ENCODE results near the gene UBE2J2. TPM values are rescaled to one million over a fixed set of nuclear protein-coding genes. Genes with fewer than 3 reads are reported as not detected.

Gene UBE2J2
- total and polyA plus RNA-seq, 7 experiments from 2014 or later: 62.3 to 92.2 (median 84.1) TPM

GRCh38 chr1:1205769-1206375 lies 67.8 kb downstream of the UBE2J2 start:
- Mint-ChIP-seq H3K4me3 (peak overlapping the region in 6 of 10 donors; percentile 25 to 83 (median 45)), H3K9me3 (peaks cover 0 to 2% (median 0%) of the 10 kb centered on the region in 11 donors), H3K27ac (peak overlapping the region in 2 of 9 donors; percentile 38 to 66), H3K27me3 (no peaks in the 10 kb centered on the region), H3K4me1 (peaks cover 6 to 26% (median 14%) of the 10 kb centered on the region in 7 donors), H3K36me3 (peaks cover 0 to 1% (median 0%) of the 10 kb centered on the region in 5 donors)
- DNase-seq (no peak), ATAC-seq (no peak)
- ChIA-PET POLR2A (no interaction called here), CTCF (no interaction called here)
- Histone ChIP-seq H3K4me1 (ENCODE audit: control insufficient read depth in 2 of 2, insufficient read depth in 2 of 2, low read length in 2 of 2) (peaks cover 13 to 16% of the 10 kb centered on the region in 2 donors), H3K36me3 (ENCODE audit: control insufficient read depth in 2 of 3, insufficient read depth in 3 of 3, low read length in 3 of 3) (no peaks in the 10 kb centered on the region), H3K27me3 (ENCODE audit: control insufficient read depth in 2 of 2, insufficient read depth in 2 of 2, low read length in 2 of 2) (no peaks in the 10 kb centered on the region), H3K9me3 (ENCODE audit: control insufficient read depth in 2 of 3, low read length in 3 of 3) (no peaks in the 10 kb centered on the region), H3K27ac (ENCODE audit: low read depth, low read length) (no peak overlapping the region), H3K4me3 (ENCODE audit: low read length) (peak overlapping the region; percentile 6)
- intact Hi-C loops (cut with micrococcal nuclease): loop anchor here in 1 of 2 donors (5.0 kb wide), 2 partner anchors 34 to 69 kb away; partner anchors contain the start of gene TTLL10

GRCh38 chr1:1204998-1205768 lies 68.5 kb downstream of the UBE2J2 start:
- Histone ChIP-seq H3K27ac (ENCODE audit: low read depth, low read length) (no peak overlapping the region), H3K4me3 (ENCODE audit: low read length) (no peak overlapping the region), H3K9me3 (ENCODE audit: control insufficient read depth in 2 of 3, low read length in 3 of 3) (no peaks in the 10 kb centered on the region), H3K27me3 (ENCODE audit: control insufficient read depth in 2 of 2, insufficient read depth in 2 of 2, low read length in 2 of 2) (no peaks in the 10 kb centered on the region), H3K36me3 (ENCODE audit: control insufficient read depth in 2 of 3, insufficient read depth in 3 of 3, low read length in 3 of 3) (no peaks in the 10 kb centered on the region), H3K4me1 (ENCODE audit: control insufficient read depth in 2 of 2, insufficient read depth in 2 of 2, low read length in 2 of 2) (peaks cover 13 to 16% of the 10 kb centered on the region in 2 donors)
- Mint-ChIP-seq H3K36me3 (peaks cover 0 to 1% (median 0%) of the 10 kb centered on the region in 5 donors), H3K27me3 (no peaks in the 10 kb centered on the region), H3K9me3 (no peaks in the 10 kb centered on the region), H3K4me3 (peak overlapping the region in 3 of 10 donors; percentile 25 to 71 (median 52)), H3K27ac (peak overlapping the region in 2 of 9 donors; percentile 38 to 66), H3K4me1 (peaks cover 6 to 30% (median 14%) of the 10 kb centered on the region in 7 donors)
- intact Hi-C loops (cut with micrococcal nuclease): loop anchor here (5.0 kb wide), 3 partner anchors 33 to 68 kb away; partner anchors contain the start of gene TTLL10 (in 1 of the 2)
- DNase-seq (peak in 1 of 9 donors; percentile 8), ATAC-seq (no peak)
- ChIA-PET POLR2A (no interaction called here), CTCF (no interaction called here)

- no peak overlapping the region for H3K4me3 ChIP-seq (ENCODE audit: low read length)
- peaks cover 6 to 30% (median 14%) of the 10 kb centered on the region in 7 donors for H3K4me1 Mint-ChIP-seq
- no peaks in the 10 kb centered on the region for H3K9me3 ChIP-seq (ENCODE audit: control insufficient read depth in 2 of 3, low read length in 3 of 3)
- H3K4me1 ChIP-seq (ENCODE audit: control insufficient read depth in 2 of 2, insufficient read depth in 2 of 2, low read length in 2 of 2): peaks cover 13 to 16% of the 10 kb centered on the region in 2 donors
- ChIA-PET POLR2A (no interaction called here), CTCF (no interaction called here)
- no peaks in the 10 kb centered on the region for H3K9me3 Mint-ChIP-seq
- no peaks in the 10 kb centered on the region for H3K36me3 ChIP-seq (ENCODE audit: control insufficient read depth in 2 of 3, insufficient read depth in 3 of 3, low read length in 3 of 3)
- H3K27me3 Mint-ChIP-seq: no peaks in the 10 kb centered on the region
- H3K27ac ChIP-seq (ENCODE audit: low read depth, low read length): no peak overlapping the region
- intact Hi-C loops (cut with micrococcal nuclease): loop anchor here in 1 of 2 donors (5.0 kb wide), 1 partner anchor 47 kb away; no protein-coding TSS in a partner anchor
- peaks cover 0 to 1% (median 0%) of the 10 kb centered on the region in 5 donors for H3K36me3 Mint-ChIP-seq
- no peaks in the 10 kb centered on the region for H3K27me3 ChIP-seq (ENCODE audit: control insufficient read depth in 2 of 2, insufficient read depth in 2 of 2, low read length in 2 of 2)
- ATAC-seq: no peak
- H3K4me3 Mint-ChIP-seq: peak overlapping the region in 1 of 10 donors; percentile 52
- peak in 1 of 9 donors; percentile 14 for DNase-seq
- H3K27ac Mint-ChIP-seq: peak overlapping the region in 1 of 9 donors; percentile 38
These were observed 69.2 kb downstream of the UBE2J2 start for GRCh38 chr1:1204425-1204920.

Small RNA genes lying within 50 kb of the gene (microRNA-seq; reads per million reads assigned to microRNA genes)
- gene MIR6726 (ENCODE audit: borderline microRNAs expressed): not detected
- gene MIR6727 (ENCODE audit: borderline microRNAs expressed): not detected

Other genes starting within 250 kb of the UBE2J2 start
- gene RNF223, start 199.5 kb downstream of the UBE2J2 start, total RNA-seq: under 1 TPM in 1 of 5 experiments, not detected in 4; 0.32 TPM
- gene RNF223, start 199.5 kb downstream of the UBE2J2 start, polyA plus RNA-seq: not detected
- gene C1orf159, start 157.8 kb downstream of the UBE2J2 start, total RNA-seq: 10 to 100 TPM; 17.6 to 21.9 (median 19.6) TPM
- 10 to 100 TPM in 1 of 2 donors, 1 to 10 TPM in 1; 6.4 to 10.5 TPM for gene C1orf159, start 157.8 kb downstream of the UBE2J2 start, polyA plus RNA-seq
- under 1 TPM in 2 of 5 experiments, not detected in 3; 0.58 to 0.80 TPM for gene TTLL10, start 100.0 kb downstream of the UBE2J2 start, total RNA-seq
- not detected for gene TTLL10, start 100.0 kb downstream of the UBE2J2 start, polyA plus RNA-seq
- 10 to 100 TPM in 2 of 5 experiments, 1 to 10 TPM in 1, not detected in 2; 2.6 to 81.7 (median 12.6) TPM for gene TNFRSF18, start 67.3 kb downstream of the UBE2J2 start, total RNA-seq
- gene TNFRSF18, start 67.3 kb downstream of the UBE2J2 start, polyA plus RNA-seq: under 1 TPM in 1 of 2 donors, not detected in 1; 0.32 TPM
- gene TNFRSF4, start 59.7 kb downstream of the UBE2J2 start, total RNA-seq: 100 to 1,000 TPM in 1 of 5 experiments, 10 to 100 TPM in 1, 1 to 10 TPM in 2, under 1 TPM in 1; 0.49 to 192 (median 7.8) TPM
- gene TNFRSF4, start 59.7 kb downstream of the UBE2J2 start, polyA plus RNA-seq: 1 to 10 TPM; 1.4 to 1.5 TPM
- gene SDF4, start 41.9 kb downstream of the UBE2J2 start, total RNA-seq: 100 to 1,000 TPM in 4 of 5 experiments, 10 to 100 TPM in 1; 75.8 to 124 (median 110) TPM
- gene SDF4, start 41.9 kb downstream of the UBE2J2 start, polyA plus RNA-seq: 10 to 100 TPM; 74.8 to 90.7 TPM
- gene B3GALT6, start 41.6 kb downstream of the UBE2J2 start, total RNA-seq: 10 to 100 TPM; 10.9 to 29.0 (median 22.8) TPM
- 10 to 100 TPM in 1 of 2 donors, 1 to 10 TPM in 1; 7.2 to 12.7 TPM for gene B3GALT6, start 41.6 kb downstream of the UBE2J2 start, polyA plus RNA-seq
- 1 to 10 TPM; 2.5 to 5.8 (median 3.0) TPM for gene C1QTNF12, start 27.1 kb downstream of the UBE2J2 start, total RNA-seq
- under 1 TPM in 1 of 2 donors, not detected in 1; 0.56 TPM for gene C1QTNF12, start 27.1 kb downstream of the UBE2J2 start, polyA plus RNA-seq
- 10 to 100 TPM in 3 of 5 experiments, 1 to 10 TPM in 2; 4.2 to 15.8 (median 10.1) TPM for gene SCNN1D, start 6.6 kb upstream of the UBE2J2 start, total RNA-seq
- gene SCNN1D, start 6.6 kb upstream of the UBE2J2 start, polyA plus RNA-seq: not detected
- gene ACAP3, start 34.1 kb upstream of the UBE2J2 start, total RNA-seq: 10 to 100 TPM; 51.5 to 70.8 (median 58.2) TPM
- 1 to 10 TPM; 3.2 to 5.9 TPM for gene ACAP3, start 34.1 kb upstream of the UBE2J2 start, polyA plus RNA-seq
- 10 to 100 TPM; 17.7 to 25.4 (median 19.4) TPM for gene PUSL1, start 34.7 kb upstream of the UBE2J2 start, total RNA-seq
- gene PUSL1, start 34.7 kb upstream of the UBE2J2 start, polyA plus RNA-seq: 10 to 100 TPM; 16.2 to 26.1 TPM
- gene INTS11, start 50.8 kb upstream of the UBE2J2 start, total RNA-seq: 100 to 1,000 TPM; 126 to 187 (median 161) TPM
- 10 to 100 TPM; 62.8 to 74.0 TPM for gene INTS11, start 50.8 kb upstream of the UBE2J2 start, polyA plus RNA-seq
- gene CPTP, start 50.9 kb upstream of the UBE2J2 start, total RNA-seq: 10 to 100 TPM; 11.5 to 29.3 (median 19.1) TPM
- 10 to 100 TPM; 17.7 to 26.5 TPM for gene CPTP, start 50.9 kb upstream of the UBE2J2 start, polyA plus RNA-seq
- gene TAS1R3, start 57.4 kb upstream of the UBE2J2 start, total RNA-seq: 1 to 10 TPM; 1.1 to 2.6 (median 1.8) TPM
- gene TAS1R3, start 57.4 kb upstream of the UBE2J2 start, polyA plus RNA-seq: under 1 TPM in 1 of 2 donors, not detected in 1; 0.32 TPM
- 10 to 100 TPM; 40.2 to 54.9 (median 45.9) TPM for gene DVL1, start 75.6 kb upstream of the UBE2J2 start, total RNA-seq
- 1 to 10 TPM in 1 of 2 donors, under 1 TPM in 1; 0.78 to 1.1 TPM for gene DVL1, start 75.6 kb upstream of the UBE2J2 start, polyA plus RNA-seq
- gene MXRA8, start 84.7 kb upstream of the UBE2J2 start, total RNA-seq: 1 to 10 TPM in 3 of 5 experiments, under 1 TPM in 2; 0.39 to 2.2 (median 1.0) TPM
- under 1 TPM; 0.41 to 0.66 TPM for gene MXRA8, start 84.7 kb upstream of the UBE2J2 start, polyA plus RNA-seq
- gene AURKAIP1, start 101.4 kb upstream of the UBE2J2 start, total RNA-seq: 100 to 1,000 TPM in 1 of 5 experiments, 10 to 100 TPM in 4; 53.8 to 107 (median 64.5) TPM
- gene AURKAIP1, start 101.4 kb upstream of the UBE2J2 start, polyA plus RNA-seq: 100 to 1,000 TPM; 135 to 160 TPM
- 100 to 1,000 TPM; 130 to 403 (median 278) TPM for gene CCNL2, start 125.5 kb upstream of the UBE2J2 start, total RNA-seq
- gene CCNL2, start 125.5 kb upstream of the UBE2J2 start, polyA plus RNA-seq: 10 to 100 TPM; 16.3 to 38.3 TPM
- 100 to 1,000 TPM in 4 of 5 experiments, 10 to 100 TPM in 1; 91.2 to 135 (median 122) TPM for gene MRPL20, start 133.4 kb upstream of the UBE2J2 start, total RNA-seq
- 100 to 1,000 TPM; 221 to 239 TPM for gene MRPL20, start 133.4 kb upstream of the UBE2J2 start, polyA plus RNA-seq
- not detected for gene ANKRD65, start 147.4 kb upstream of the UBE2J2 start, total RNA-seq
- not detected for gene ANKRD65, start 147.4 kb upstream of the UBE2J2 start, polyA plus RNA-seq
- gene VWA1, start 161.8 kb upstream of the UBE2J2 start, total RNA-seq: 1 to 10 TPM in 1 of 5 experiments, under 1 TPM in 1, not detected in 3; 0.15 to 1.2 TPM
- gene VWA1, start 161.8 kb upstream of the UBE2J2 start, polyA plus RNA-seq: not detected
- gene ATAD3C, start 175.8 kb upstream of the UBE2J2 start, total RNA-seq: 1 to 10 TPM in 4 of 5 experiments, under 1 TPM in 1; 0.61 to 2.0 (median 1.4) TPM
- gene ATAD3C, start 175.8 kb upstream of the UBE2J2 start, polyA plus RNA-seq: under 1 TPM; 0.64 to 0.76 TPM
- 10 to 100 TPM; 42.5 to 53.8 (median 51.7) TPM for gene ATAD3B, start 197.9 kb upstream of the UBE2J2 start, total RNA-seq
- 1 to 10 TPM; 4.5 to 6.1 TPM for gene ATAD3B, start 197.9 kb upstream of the UBE2J2 start, polyA plus RNA-seq
- 10 to 100 TPM; 21.0 to 41.3 (median 22.9) TPM for gene ATAD3A, start 238.3 kb upstream of the UBE2J2 start, total RNA-seq
- gene ATAD3A, start 238.3 kb upstream of the UBE2J2 start, polyA plus RNA-seq: 10 to 100 TPM in 1 of 2 donors, 1 to 10 TPM in 1; 5.4 to 11.6 TPM

Measured in naive thymus-derived CD4-positive, alpha-beta T cell (primary cell).